Stomach smooth muscle (tissue), 2 donors: ENCODE results near the gene FAM219A.

Source experiments
- H3K27ac ChIP-seq: one replicate; pipeline ENCODE4 v1.7.0; 2013; ENCODE audit warnings: mild to moderate bottlenecking, low read length, inconsistent platforms
- H3K27me3 ChIP-seq, 2 donors: one replicate each; pipeline ENCODE4 v1.7.0; 2013; ENCODE audit warnings: low read length in 2 of 2; ENCODE audit not compliant: insufficient read depth in 2 of 2, control insufficient read depth in 1 of 2
- H3K36me3 ChIP-seq, 2 donors: one replicate each; pipeline ENCODE4 v1.7.0; 2013; ENCODE audit warnings: low read length in 2 of 2; ENCODE audit not compliant: control insufficient read depth in 2 of 2, insufficient read depth in 2 of 2
- H3K4me1 ChIP-seq: one replicate; pipeline ENCODE4 v1.7.0; 2013; ENCODE audit warnings: low read length; ENCODE audit not compliant: control insufficient read depth, insufficient read depth
- H3K4me3 ChIP-seq, 2 donors: one replicate each; pipeline ENCODE4 v1.7.0; 2013; ENCODE audit warnings: low read length in 2 of 2
- H3K9ac ChIP-seq, 2 donors: one replicate each; pipeline ENCODE4 v1.7.0; 2013; ENCODE audit warnings: low read length in 2 of 2, mild to moderate bottlenecking in 1 of 2
- H3K9me3 ChIP-seq, 2 donors: one replicate each; pipeline ENCODE4 v1.7.0; 2013; ENCODE audit warnings: low read length in 2 of 2; ENCODE audit not compliant: control insufficient read depth in 2 of 2
- donor health status: healthy.
- donor health status: Pancreatic carcinoma.

Gene FAM219A

DNA sequence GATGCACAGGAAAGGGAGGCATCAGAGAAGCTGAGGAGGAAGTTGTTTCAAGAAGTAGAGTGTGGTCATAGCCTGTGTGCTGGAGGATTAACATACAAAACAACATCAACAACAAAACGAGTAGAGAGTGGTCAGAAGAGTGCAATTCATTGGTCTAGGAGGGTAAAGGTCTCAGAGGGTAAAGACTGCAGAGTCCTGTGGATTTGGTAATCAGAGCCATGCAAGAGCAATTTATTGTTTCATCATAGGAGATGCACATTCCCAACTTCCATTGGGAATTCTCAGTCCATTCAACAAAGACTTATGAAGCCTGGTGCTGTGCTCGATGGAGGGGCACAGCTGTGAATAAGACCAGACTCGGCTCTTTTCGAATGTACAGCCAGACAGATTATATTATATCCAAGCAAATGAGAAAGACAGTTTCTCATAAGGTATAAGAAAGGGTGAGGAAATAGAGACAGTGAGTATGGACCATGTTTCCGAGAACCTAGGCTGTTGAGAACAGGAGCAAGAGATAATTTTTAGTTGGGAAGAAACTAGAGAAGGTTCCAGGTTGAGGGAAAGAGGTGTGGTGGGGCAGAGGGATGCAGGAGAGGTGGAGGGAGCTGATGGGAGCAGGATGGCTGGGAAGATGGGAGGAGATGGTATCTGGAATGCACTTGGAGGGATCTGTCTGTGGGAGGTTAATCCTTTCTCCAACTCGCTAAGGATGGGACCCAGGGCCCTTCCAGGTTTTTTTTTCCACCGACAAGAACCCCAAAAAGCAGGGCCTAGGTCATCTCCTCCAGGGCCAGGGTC lies 73.8 kb downstream of the FAM219A start:
- Histone ChIP-seq H3K9me3 (no peaks in the 10 kb centered on the region), H3K4me3 (no peak overlapping the region), H3K27me3 (no peaks in the 10 kb centered on the region), H3K9ac (no peak overlapping the region), H3K36me3 (no peaks in the 10 kb centered on the region), H3K4me1 (peaks cover 18% of the 10 kb centered on the region), H3K27ac (no peak overlapping the region)

DNA sequence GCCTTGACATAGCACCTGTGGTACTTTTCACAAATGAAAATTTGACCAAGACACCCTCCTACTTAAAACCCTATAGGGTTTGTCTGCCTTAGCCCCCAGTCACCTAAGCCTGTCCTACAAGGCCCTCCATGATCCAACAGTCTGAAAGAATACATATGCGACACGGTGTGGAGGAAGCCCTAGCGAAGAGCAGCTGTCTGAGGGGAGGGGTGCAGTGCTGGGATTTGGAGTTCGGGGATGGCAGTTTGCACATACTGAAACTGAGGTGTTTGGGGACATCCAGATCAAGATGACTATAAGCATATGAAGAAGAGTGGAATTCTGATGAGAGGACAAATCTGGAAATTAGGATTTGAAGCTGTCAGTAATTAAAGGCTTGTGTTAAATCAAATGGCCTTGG lies 74.5 kb downstream of the FAM219A start:
- H3K27me3 ChIP-seq: no peaks in the 10 kb centered on the region
- no peaks in the 10 kb centered on the region for H3K36me3 ChIP-seq
- peaks cover 25% of the 10 kb centered on the region for H3K4me1 ChIP-seq
- no peaks in the 10 kb centered on the region for H3K9me3 ChIP-seq
- H3K4me3 ChIP-seq: no peak overlapping the region
- H3K27ac ChIP-seq: no peak overlapping the region
- no peak overlapping the region for H3K9ac ChIP-seq

GRCh38 chr9:34382879-34383278 lies 75.5 kb downstream of the FAM219A start:
- H3K36me3 ChIP-seq: no peaks in the 10 kb centered on the region
- no peak overlapping the region for H3K27ac ChIP-seq
- peaks cover 26% of the 10 kb centered on the region for H3K4me1 ChIP-seq
- H3K9ac ChIP-seq: no peak overlapping the region
- H3K27me3 ChIP-seq: no peaks in the 10 kb centered on the region
- H3K4me3 ChIP-seq: no peak overlapping the region
- no peaks in the 10 kb centered on the region for H3K9me3 ChIP-seq

GRCh38 chr9:34382054-34382453 lies 76.3 kb downstream of the FAM219A start:
- no peaks in the 10 kb centered on the region for H3K36me3 ChIP-seq
- H3K9ac ChIP-seq: no peak overlapping the region
- no peak overlapping the region for H3K27ac ChIP-seq
- peak overlapping the region in 1 of 2 donors; percentile 85 for H3K4me3 ChIP-seq
- H3K27me3 ChIP-seq: no peaks in the 10 kb centered on the region
- H3K4me1 ChIP-seq: peaks cover 31% of the 10 kb centered on the region
- H3K9me3 ChIP-seq: no peaks in the 10 kb centered on the region

GRCh38 chr9:34381323-34381722 lies 77.0 kb downstream of the FAM219A start:
- peak overlapping the region; percentile 73 for H3K27ac ChIP-seq

DNA sequence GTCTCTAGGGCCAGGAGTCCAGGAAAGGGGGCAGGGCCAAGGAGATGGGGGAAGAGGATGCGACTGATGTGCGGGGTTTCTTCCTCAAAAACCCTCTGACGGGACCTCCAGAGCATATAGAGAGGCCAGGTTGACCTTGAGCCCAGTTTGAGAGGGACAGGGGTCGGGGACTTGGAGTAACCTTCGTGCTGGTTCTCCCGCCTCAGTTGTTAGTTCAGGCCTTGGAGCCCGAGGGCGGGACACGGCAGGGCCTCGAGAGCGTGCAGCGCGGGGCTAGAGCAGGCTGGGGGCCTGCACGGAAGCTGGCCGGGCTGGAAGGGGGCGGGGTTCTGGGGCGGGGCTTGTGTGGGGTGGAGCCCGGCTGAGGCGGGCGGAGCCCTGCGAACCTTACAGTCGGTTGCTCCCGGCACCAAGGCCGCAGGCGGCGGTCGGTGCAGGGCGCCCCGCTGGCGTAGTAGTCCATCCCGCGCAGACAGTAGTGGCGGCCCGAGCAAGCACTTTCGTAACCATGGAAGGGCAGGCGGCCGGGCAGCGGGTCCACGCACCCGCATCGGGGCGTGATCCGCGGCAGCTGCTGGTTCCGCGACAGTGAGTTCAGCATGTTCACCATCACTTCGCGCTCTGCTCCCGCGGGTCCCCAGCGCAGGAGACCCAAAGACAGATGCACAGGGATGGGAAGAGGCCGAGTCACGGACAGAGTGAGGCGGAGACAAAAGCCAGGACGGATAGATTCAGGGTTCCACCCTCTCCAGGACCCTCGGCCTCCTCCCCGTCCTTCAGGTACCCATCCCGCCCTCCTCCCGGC lies 77.7 kb downstream of the FAM219A start:
- Histone ChIP-seq H3K9me3 (no peaks in the 10 kb centered on the region), H3K9ac (peak overlapping the region; percentile 81 to 94), H3K36me3 (no peaks in the 10 kb centered on the region), H3K27ac (peak overlapping the region; percentile 73), H3K27me3 (no peaks in the 10 kb centered on the region), H3K4me3 (peak overlapping the region; percentile 85 to 90), H3K4me1 (peaks cover 39% of the 10 kb centered on the region)

More at GRCh38 chr9:34381323-34381722, 77.0 kb downstream of the FAM219A start:
- Histone ChIP-seq H3K27me3 (no peaks in the 10 kb centered on the region), H3K4me1 (peaks cover 33% of the 10 kb centered on the region), H3K4me3 (peak overlapping the region; percentile 85 to 90), H3K36me3 (no peaks in the 10 kb centered on the region), H3K9ac (peak overlapping the region; percentile 81 to 94), H3K9me3 (no peaks in the 10 kb centered on the region)

- peak overlapping the region; percentile 73 for H3K27ac ChIP-seq
- peak overlapping the region in 1 of 2 donors; percentile 16 for H3K9ac ChIP-seq
- H3K9me3 ChIP-seq: no peaks in the 10 kb centered on the region
- peaks cover 45% of the 10 kb centered on the region for H3K4me1 ChIP-seq
- H3K4me3 ChIP-seq: peak overlapping the region; percentile 23 to 70
- no peaks in the 10 kb centered on the region for H3K27me3 ChIP-seq
- H3K36me3 ChIP-seq: no peaks in the 10 kb centered on the region
Observed at GRCh38 chr9:34380034-34380510, 78.3 kb downstream of the FAM219A start.

GRCh38 chr9:34379334-34380033 lies 78.9 kb downstream of the FAM219A start:
- no peaks in the 10 kb centered on the region for H3K9me3 ChIP-seq
- peaks cover 49% of the 10 kb centered on the region for H3K4me1 ChIP-seq
- no peaks in the 10 kb centered on the region for H3K36me3 ChIP-seq
- H3K4me3 ChIP-seq: peak overlapping the region; percentile 59 to 70
- H3K27me3 ChIP-seq: no peaks in the 10 kb centered on the region
- peak overlapping the region; percentile 6 to 55 for H3K9ac ChIP-seq
- H3K27ac ChIP-seq: peak overlapping the region; percentile 73

DNA sequence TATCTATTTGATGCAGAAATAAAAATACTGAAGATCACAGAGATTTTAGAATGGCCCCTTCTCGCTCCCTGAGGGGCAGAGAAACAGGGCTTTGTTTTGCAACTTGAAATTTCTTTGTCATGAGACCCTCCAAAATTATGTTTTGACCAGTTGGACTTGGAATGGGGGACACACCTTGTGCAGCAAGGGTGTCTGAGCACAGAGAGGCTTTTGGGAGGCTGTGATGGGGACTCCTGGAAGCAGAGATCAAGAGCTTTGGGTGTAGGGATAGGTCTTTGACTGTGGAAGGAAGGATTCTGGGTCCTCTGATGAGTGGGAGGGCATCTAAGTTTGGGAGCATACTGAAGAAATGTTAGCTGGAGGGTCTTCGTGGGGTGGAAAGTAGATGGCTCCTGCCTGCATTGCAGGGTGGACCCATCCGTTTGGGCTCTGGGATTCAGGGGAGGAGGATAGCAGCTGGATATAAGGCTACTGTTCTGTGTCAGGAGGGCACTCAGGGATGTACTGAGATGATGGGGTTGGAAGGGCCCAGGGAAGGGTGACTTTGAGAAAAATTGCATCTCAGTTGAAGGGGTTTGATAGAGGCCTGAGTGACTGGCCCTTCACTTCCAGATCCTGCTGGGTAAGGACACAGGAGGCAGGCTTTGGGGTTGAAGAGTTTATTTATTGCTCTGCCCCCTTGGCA lies 79.9 kb downstream of the FAM219A start:
- Histone ChIP-seq H3K9me3 (no peaks in the 10 kb centered on the region), H3K27ac (peak overlapping the region; percentile 49), H3K36me3 (no peaks in the 10 kb centered on the region), H3K27me3 (no peaks in the 10 kb centered on the region), H3K4me3 (no peak overlapping the region), H3K9ac (no peak overlapping the region), H3K4me1 (peaks cover 58% of the 10 kb centered on the region)

- Histone ChIP-seq H3K36me3 (no peaks in the 10 kb centered on the region), H3K4me1 (peaks cover 60% of the 10 kb centered on the region), H3K4me3 (peak overlapping the region; percentile 70 to 91), H3K27ac (peak overlapping the region; percentile 88), H3K27me3 (no peaks in the 10 kb centered on the region), H3K9me3 (no peaks in the 10 kb centered on the region), H3K9ac (peak overlapping the region; percentile 64 to 84)
Observed at GRCh38 chr9:34377404-34377746, 81.0 kb downstream of the FAM219A start.
